ENCODE data around the gene TTLL10.

- TF ChIP-seq FOXK2 (IDR thresholded peaks at IDR 0.05): no peak
- TF ChIP-seq ELF4 (IDR thresholded peaks at IDR 0.05): no peak
Measured at GRCh38 chr1:1181938-1182410, 8.3 kb downstream of the TTLL10 start.

Measured in HEK293T (cell line).